Thoracic aorta (tissue), 2 donors: ENCODE data around the gene CLEC2D. TPM values are rescaled to one million over a fixed set of nuclear protein-coding genes. Genes with fewer than 3 reads are reported as not detected.

Experiments used
- ATAC-seq: fragments of 150-250 bp; one replicate; pipeline ENCODE4 v1.8.0; 2017; ENCODE audit warnings: low read depth; ENCODE audit not compliant: insufficient number of reproducible peaks, low FRiP score
- DNase-seq: peaks from one replicate; pipeline ENCODE4 v3.0.0-alpha.2; 2020; ENCODE audit warnings: low spot score
- H3K27ac ChIP-seq, 2 donors: fragments of 200-600 bp; sonication (generic); 1 replicate in 1 of 2; 2 replicates in 1 of 2; pipeline ENCODE4 v1.5.1; 2016; ENCODE audit warnings: mild to moderate bottlenecking in 2 of 2, moderate library complexity in 2 of 2
- H3K27me3 ChIP-seq: fragments of 200-600 bp; sonication (generic); replicated peaks from 2 replicates; pipeline ENCODE4 v1.6.0; 2016; ENCODE audit warnings: mild to moderate bottlenecking; ENCODE audit not compliant: insufficient read depth
- H3K36me3 ChIP-seq: fragments of 200-600 bp; sonication (generic); one replicate; pipeline ENCODE4 v1.5.1; 2016
- H3K4me1 ChIP-seq, 2 donors: fragments of 200-600 bp; sonication (generic); 1 replicate in 1 of 2; 2 replicates in 1 of 2; pipeline versions ENCODE4 v1.5.1 to v1.6.0; 2016; ENCODE audit warnings: low read depth in 2 of 2, mild to moderate bottlenecking in 1 of 2; ENCODE audit not compliant: control insufficient read depth in 1 of 2
- H3K4me3 ChIP-seq: fragments of 200-600 bp; sonication (generic); 2 replicates; pipeline ENCODE4 v1.5.1; 2016; ENCODE audit warnings: mild to moderate bottlenecking
- H3K9me3 ChIP-seq: fragments of 200-600 bp; sonication (generic); 2 replicates; pipeline ENCODE4 v1.5.1; 2016
- total RNA-seq, 2 donors: library from RNA; depleted of rRNA; stranded (reverse); fragments of >200 nt; gene quantifications; one replicate each; pipeline versions ENCODE4 v1.1.0 to v1.2.3, GENCODE V29; 2016
- TF ChIP-seq, protein P1 (sequence below): fragments of 200-600 bp; sonication (generic); IDR thresholded peaks from one replicate; pipeline ENCODE4 v1.5.1; 2019; ENCODE audit warnings: antibody characterized with exemption

The CLEC2D gene
- total RNA-seq, 2 donors from 2014 or later = 19.2 to 30.8 TPM

DNA sequence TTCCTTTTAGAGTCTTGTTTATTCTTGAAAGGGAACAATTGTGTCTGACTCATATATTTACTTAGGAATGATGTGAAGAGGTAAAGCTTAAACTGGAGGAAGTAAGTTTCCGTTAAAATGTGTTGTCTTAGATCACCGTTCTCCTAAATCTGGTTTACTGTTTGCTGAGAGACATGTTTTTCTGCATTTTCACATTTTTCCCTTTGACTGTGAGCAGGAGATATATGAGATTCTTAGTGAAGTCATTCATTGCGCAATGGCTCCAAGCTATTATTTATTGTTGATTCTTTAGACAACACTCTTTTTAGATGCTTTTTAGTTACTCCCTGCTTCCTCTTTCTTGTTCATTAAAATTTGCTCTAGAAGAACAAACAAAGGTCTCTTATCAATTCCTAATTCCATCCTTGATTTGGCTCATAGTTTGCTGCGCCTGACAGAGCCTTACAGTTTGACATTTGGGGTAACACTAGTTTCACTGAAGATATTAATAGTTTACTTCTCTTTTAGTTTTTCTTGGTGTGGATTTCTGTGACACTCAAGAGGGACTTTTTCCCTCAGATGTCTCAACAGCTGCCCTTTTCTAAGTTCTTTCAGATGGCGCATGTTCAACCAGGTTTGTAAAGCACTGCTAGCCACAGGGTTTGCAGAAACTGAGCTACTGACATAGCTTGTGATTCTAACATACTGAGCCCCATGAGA, 52.0 kb downstream of the CLEC2D start:
- TF ChIP-seq, protein P1, sequence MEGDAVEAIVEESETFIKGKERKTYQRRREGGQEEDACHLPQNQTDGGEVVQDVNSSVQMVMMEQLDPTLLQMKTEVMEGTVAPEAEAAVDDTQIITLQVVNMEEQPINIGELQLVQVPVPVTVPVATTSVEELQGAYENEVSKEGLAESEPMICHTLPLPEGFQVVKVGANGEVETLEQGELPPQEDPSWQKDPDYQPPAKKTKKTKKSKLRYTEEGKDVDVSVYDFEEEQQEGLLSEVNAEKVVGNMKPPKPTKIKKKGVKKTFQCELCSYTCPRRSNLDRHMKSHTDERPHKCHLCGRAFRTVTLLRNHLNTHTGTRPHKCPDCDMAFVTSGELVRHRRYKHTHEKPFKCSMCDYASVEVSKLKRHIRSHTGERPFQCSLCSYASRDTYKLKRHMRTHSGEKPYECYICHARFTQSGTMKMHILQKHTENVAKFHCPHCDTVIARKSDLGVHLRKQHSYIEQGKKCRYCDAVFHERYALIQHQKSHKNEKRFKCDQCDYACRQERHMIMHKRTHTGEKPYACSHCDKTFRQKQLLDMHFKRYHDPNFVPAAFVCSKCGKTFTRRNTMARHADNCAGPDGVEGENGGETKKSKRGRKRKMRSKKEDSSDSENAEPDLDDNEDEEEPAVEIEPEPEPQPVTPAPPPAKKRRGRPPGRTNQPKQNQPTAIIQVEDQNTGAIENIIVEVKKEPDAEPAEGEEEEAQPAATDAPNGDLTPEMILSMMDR = no peak
- Histone ChIP-seq H3K4me1 (no peaks in the 10 kb centered on the region), H3K4me3 (no peak overlapping the region), H3K9me3 (no peaks in the 10 kb centered on the region), H3K36me3 (no peaks in the 10 kb centered on the region), H3K27ac (no peak overlapping the region), H3K27me3 (no peaks in the 10 kb centered on the region)
- DNase-seq = no peak
- no peak for ATAC-seq

DNA sequence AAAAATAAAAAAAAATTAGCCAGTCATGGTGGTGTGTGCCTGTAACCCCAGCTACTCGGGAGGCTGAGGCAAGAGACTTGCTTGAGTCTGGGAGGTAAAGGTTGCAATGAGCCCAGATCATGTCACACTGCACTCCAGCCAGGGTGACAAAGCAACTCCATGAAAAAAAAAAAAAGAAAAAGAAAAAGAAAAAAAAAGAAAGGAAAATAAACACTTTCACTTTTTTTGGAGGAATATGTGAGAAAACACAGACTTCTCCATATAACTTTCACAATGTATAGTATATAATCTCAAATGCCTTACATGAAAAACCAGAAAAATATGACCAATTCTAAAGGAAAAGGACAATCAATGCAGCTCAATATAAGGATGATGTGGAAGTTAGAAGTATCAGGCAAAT, 54.5 kb downstream of the CLEC2D start:
- H3K36me3 ChIP-seq = no peaks in the 10 kb centered on the region
- ATAC-seq = no peak
- H3K9me3 ChIP-seq = no peaks in the 10 kb centered on the region
- H3K27me3 ChIP-seq = no peaks in the 10 kb centered on the region
- TF ChIP-seq, protein P1 = no peak
- no peak overlapping the region for H3K27ac ChIP-seq
- H3K4me1 ChIP-seq = no peaks in the 10 kb centered on the region
- DNase-seq = no peak
- no peak overlapping the region for H3K4me3 ChIP-seq

DNA sequence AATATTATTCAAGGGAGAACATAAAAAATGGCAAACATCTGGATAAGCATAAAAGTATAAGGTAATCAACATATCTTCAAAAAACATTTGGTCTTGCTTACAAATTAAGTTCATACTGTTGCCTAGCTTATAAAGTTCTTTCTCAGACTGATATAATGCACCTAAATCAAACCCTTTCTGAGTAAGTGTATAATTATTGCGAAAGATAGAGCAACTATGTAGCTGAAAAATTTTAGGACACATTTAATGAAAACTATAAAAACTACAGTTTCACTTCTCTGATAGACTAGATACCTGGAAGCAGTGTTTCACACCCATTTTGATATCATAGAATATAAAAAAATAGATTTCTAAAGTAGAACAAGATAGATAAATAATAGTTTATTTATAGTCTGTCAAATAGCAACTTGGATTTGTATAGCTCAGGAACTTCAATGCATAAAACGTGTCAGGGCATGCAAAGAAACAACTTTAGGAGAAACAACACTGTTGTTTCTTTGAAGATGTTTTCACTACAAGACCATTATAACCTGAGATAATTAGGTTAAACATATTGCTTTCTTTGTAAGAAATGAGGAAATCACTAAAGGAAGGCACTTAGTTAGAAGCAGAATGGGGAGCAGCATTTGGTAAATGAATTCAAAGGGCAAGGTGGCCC, 55.8 kb downstream of the CLEC2D start:
- Histone ChIP-seq H3K4me3 (no peak overlapping the region), H3K36me3 (no peaks in the 10 kb centered on the region), H3K9me3 (no peaks in the 10 kb centered on the region), H3K27me3 (no peaks in the 10 kb centered on the region), H3K27ac (no peak overlapping the region), H3K4me1 (no peaks in the 10 kb centered on the region)
- ATAC-seq = no peak
- TF ChIP-seq, protein P1 = no peak
- no peak for DNase-seq

DNA sequence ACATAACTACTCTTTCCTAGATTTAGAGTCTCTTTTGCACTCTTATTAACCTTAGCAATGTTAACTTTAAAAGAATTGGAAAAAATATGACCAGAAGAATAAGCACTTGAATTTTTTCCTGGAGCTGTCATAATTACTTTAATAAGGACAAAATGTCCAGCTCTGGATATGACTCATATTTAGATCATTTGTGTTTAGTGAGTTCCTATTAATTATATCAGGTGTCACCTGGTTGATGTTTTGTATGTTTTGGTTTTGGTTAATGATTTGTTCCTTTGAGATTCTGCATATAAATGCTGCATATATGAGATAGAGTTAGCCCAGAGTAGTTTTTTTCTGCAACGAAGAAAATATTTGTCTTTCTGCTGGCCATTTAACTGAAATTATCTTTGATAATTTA, 58.3 kb downstream of the CLEC2D start:
- Histone ChIP-seq H3K4me3 (no peak overlapping the region), H3K9me3 (no peaks in the 10 kb centered on the region), H3K27ac (no peak overlapping the region), H3K4me1 (no peaks in the 10 kb centered on the region), H3K27me3 (no peaks in the 10 kb centered on the region), H3K36me3 (no peaks in the 10 kb centered on the region)
- TF ChIP-seq, protein P1 = no peak
- ATAC-seq (no peak), DNase-seq (no peak)

DNA sequence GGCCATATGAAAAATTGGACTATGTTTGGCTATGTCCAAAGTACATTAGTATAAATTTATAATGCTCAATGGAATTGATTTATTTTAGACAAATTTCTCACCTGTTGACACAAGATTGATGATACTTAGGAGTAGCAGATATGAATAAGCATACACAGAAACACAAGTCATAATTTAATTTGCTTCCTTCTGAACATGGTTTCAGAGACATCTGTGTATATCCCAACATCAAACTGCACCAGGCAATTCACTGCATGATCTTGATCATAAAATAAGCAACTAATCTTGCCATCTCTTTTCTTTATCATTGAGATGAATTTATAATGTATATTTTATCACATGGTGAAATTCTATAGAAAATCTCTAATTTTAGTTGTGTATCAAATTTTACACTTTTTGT, 59.6 kb downstream of the CLEC2D start:
- Histone ChIP-seq H3K4me1 (no peaks in the 10 kb centered on the region), H3K36me3 (no peaks in the 10 kb centered on the region), H3K4me3 (no peak overlapping the region), H3K9me3 (no peaks in the 10 kb centered on the region), H3K27me3 (no peaks in the 10 kb centered on the region), H3K27ac (no peak overlapping the region)
- TF ChIP-seq, protein P1 = no peak
- DNase-seq (no peak), ATAC-seq (no peak)
